Right cardiac atrium (tissue), 5 donors: ENCODE data around the gene TOMM7. TPM values are rescaled to one million over a fixed set of nuclear protein-coding genes. Genes with fewer than 3 reads are reported as not detected.
"Not testable (repeated sequence)": the region's sequence is repeated elsewhere in the genome, so short reads cannot be mapped to it uniquely, and the experiment has no call there.

Experiments
- ATAC-seq, 2 donors: fragments of 200-7000 bp; cut with Tn5 transposase; one replicate each; pipeline versions ENCODE4 v1.8.0 to v1.9.1; 2020; ENCODE audit warnings: moderate library complexity in 2 of 2, mild to moderate bottlenecking in 1 of 2
- DNase-seq, 3 donors: peaks; one replicate each; pipeline ENCODE4 v3.0.0-alpha.2; 2020
- H3K27ac ChIP-seq: one replicate; pipeline ENCODE4 v1.5.1; 2013; ENCODE audit warnings: mild to moderate bottlenecking, low read length, control low read depth, moderate library complexity
- H3K27me3 ChIP-seq: one replicate; pipeline ENCODE4 v1.6.1; 2013; ENCODE audit not compliant: control insufficient read depth, insufficient read depth
- H3K4me1 ChIP-seq: one replicate; pipeline ENCODE4 v1.6.1; 2013; ENCODE audit warnings: low read length; ENCODE audit not compliant: control insufficient read depth, insufficient read depth
- H3K4me3 ChIP-seq: one replicate; pipeline ENCODE4 v1.5.1; 2013; ENCODE audit warnings: low read length, control low read depth
- H3K9me3 ChIP-seq: one replicate; pipeline ENCODE4 v1.6.1; 2013; ENCODE audit warnings: low read length; ENCODE audit not compliant: control insufficient read depth
- WGBS: extraction: QIAGEN DNeasy Blood & Tissue Kit; methylation state at CpG from one replicate; pipeline ENCODE4 v1.1.7; 2013; 5-methylcytosine and 5-hydroxymethylcytosine counted together
- intact Hi-C, 4 donors: fragments of 100-400 bp; cut with DNase I; formaldehyde crosslinking; loops; one replicate each; pipeline versions ENCODE4 v1.11.0 to v1.14.0; 2022 to 2023
- polyA plus RNA-seq: library from polyadenylated mRNA; stranded (reverse); fragments of 200-250 nt; gene quantifications from one replicate; pipeline ENCODE4 v1.2.3, GENCODE V29; 2013
- total RNA-seq, 4 donors: library from RNA; stranded (reverse); fragmentation: NEBNext Ultra II Directional; extraction: Animal tissue kit (Norgen Biotek cat#: 25700); gene quantifications; one replicate each; pipeline ENCODE4 v1.2.1, GENCODE V29; 2021
- donor health status: healthy with polysubstance abuse.
- donor health status: DM: no; HTN: yes; CAD: no.
- donor health status: DM: no; HTN: no; CAD: no.
- donor health status: DM: no; HTN: yes; CAD: no; lungs with severe emphysema.
- donor health status: DM: yes; HTN: yes; CAD: no.

The TOMM7 gene
- total and polyA plus RNA-seq, 5 donors = 365 to 559 (median 454) TPM

GRCh38 chr7:22837308-22837707 is 14.7 kb upstream of the TOMM7 start:
- no peak overlapping the region for H3K27ac ChIP-seq
- H3K4me3 ChIP-seq = no peak overlapping the region
- intact Hi-C loops = no loop called here
- peaks cover under 1% of the 10 kb centered on the region for H3K4me1 ChIP-seq
- no peak for ATAC-seq
- 76% methylated on average over 6 of the region's 6 CpGs for whole genome bisulfite sequencing
- no peaks in the 10 kb centered on the region for H3K27me3 ChIP-seq
- no peaks in the 10 kb centered on the region for H3K9me3 ChIP-seq
- DNase-seq = no peak

- H3K4me1 ChIP-seq, H3K4me3 ChIP-seq, H3K27ac ChIP-seq, H3K9me3 ChIP-seq, DNase-seq, ATAC-seq, H3K27me3 ChIP-seq, intact Hi-C loops: not testable (repeated sequence)
- WGBS = 93% methylated on average over 2 of the region's 2 CpGs
Observed at GRCh38 chr7:22836506-22836905, 13.9 kb upstream of the TOMM7 start.

- no peak for ATAC-seq
- H3K27me3 ChIP-seq = no peaks in the 10 kb centered on the region
- H3K27ac ChIP-seq = peak overlapping the region; percentile 85
- 28% methylated on average over 3 of the region's 3 CpGs for WGBS
- DNase-seq = no peak
- intact Hi-C loops = no loop called here
- H3K4me3 ChIP-seq = no peak overlapping the region
- no peaks in the 10 kb centered on the region for H3K4me1 ChIP-seq
- no peaks in the 10 kb centered on the region for H3K9me3 ChIP-seq
Observed at GRCh38 chr7:22833957-22834356, 11.3 kb upstream of the TOMM7 start.

GRCh38 chr7:22833113-22833855 is 10.6 kb upstream of the TOMM7 start:
- intact Hi-C loops = no loop called here
- DNase-seq (no peak), ATAC-seq (peak in 1 of 2 donors; percentile 72)
- Histone ChIP-seq H3K4me3 (no peak overlapping the region), H3K27ac (peak overlapping the region; percentile 85), H3K27me3 (no peaks in the 10 kb centered on the region), H3K4me1 (no peaks in the 10 kb centered on the region), H3K9me3 (no peaks in the 10 kb centered on the region)
- WGBS = 40% methylated on average over 2 of the region's 2 CpGs

- Histone ChIP-seq H3K27me3 (no peaks in the 10 kb centered on the region), H3K4me1 (no peaks in the 10 kb centered on the region), H3K27ac (no peak overlapping the region), H3K4me3 (no peak overlapping the region), H3K9me3 (no peaks in the 10 kb centered on the region)
- ATAC-seq (no peak), DNase-seq (no peak)
- 90% methylated on average over 3 of the region's 3 CpGs for WGBS
- intact Hi-C loops = no loop called here
Observed at GRCh38 chr7:22832401-22832800, 9.8 kb upstream of the TOMM7 start.

GRCh38 chr7:22831602-22832305 is 9.1 kb upstream of the TOMM7 start:
- no peak overlapping the region for H3K4me3 ChIP-seq
- no peak for ATAC-seq
- no peaks in the 10 kb centered on the region for H3K9me3 ChIP-seq
- 76% methylated on average over 5 of the region's 5 CpGs for WGBS
- DNase-seq = no peak
- H3K27ac ChIP-seq = no peak overlapping the region
- intact Hi-C loops = no loop called here
- H3K27me3 ChIP-seq = no peaks in the 10 kb centered on the region
- no peaks in the 10 kb centered on the region for H3K4me1 ChIP-seq

GRCh38 chr7:22827563-22827962 is 4.9 kb upstream of the TOMM7 start:
- Histone ChIP-seq H3K27me3 (no peaks in the 10 kb centered on the region), H3K4me1 (no peaks in the 10 kb centered on the region), H3K27ac (no peak overlapping the region), H3K9me3 (no peaks in the 10 kb centered on the region), H3K4me3 (no peak overlapping the region)
- ATAC-seq (no peak), DNase-seq (no peak)
- intact Hi-C loops = no loop called here

GRCh38 chr7:22826593-22826992 is 3.9 kb upstream of the TOMM7 start:
- H3K27ac ChIP-seq = no peak overlapping the region
- no peak overlapping the region for H3K4me3 ChIP-seq
- no peak for ATAC-seq
- no peak for DNase-seq
- intact Hi-C loops = no loop called here
- WGBS = 74% methylated on average over 2 of the region's 2 CpGs
- H3K27me3 ChIP-seq = no peaks in the 10 kb centered on the region
- no peaks in the 10 kb centered on the region for H3K4me1 ChIP-seq
- H3K9me3 ChIP-seq = no peaks in the 10 kb centered on the region

GRCh38 chr7:22824760-22825159 is 2.1 kb upstream of the TOMM7 start:
- ATAC-seq = no peak
- Histone ChIP-seq H3K4me3 (no peak overlapping the region), H3K4me1 (peaks cover 4% of the 10 kb centered on the region), H3K27ac (no peak overlapping the region), H3K9me3 (no peaks in the 10 kb centered on the region), H3K27me3 (no peaks in the 10 kb centered on the region)
- intact Hi-C loops = no loop called here
- no peak for DNase-seq
- 89% methylated on average over 2 of the region's 2 CpGs for WGBS

- no peak for ATAC-seq
- Histone ChIP-seq H3K4me3 (peak overlapping the region; percentile 87), H3K4me1 (peaks cover 4% of the 10 kb centered on the region), H3K27me3 (no peaks in the 10 kb centered on the region), H3K27ac (no peak overlapping the region), H3K9me3 (no peaks in the 10 kb centered on the region)
- intact Hi-C loops = no loop called here
- WGBS = 42% methylated on average over 3 of the region's 3 CpGs
- no peak for DNase-seq
Observed at GRCh38 chr7:22823142-22823497, 471 bp upstream of the TOMM7 start.

GRCh38 chr7:22821702-22822485 is 755 bp downstream of the TOMM7 start:
- intact Hi-C loops = no loop called here
- 8% methylated on average over 18 of the region's 18 CpGs for WGBS
- Histone ChIP-seq H3K9me3 (no peaks in the 10 kb centered on the region), H3K27me3 (no peaks in the 10 kb centered on the region), H3K27ac (peak overlapping the region; percentile 76), H3K4me1 (peaks cover 4% of the 10 kb centered on the region), H3K4me3 (peak overlapping the region; percentile 87)
- ATAC-seq (peak; percentile 63 to 64), DNase-seq (peak in 1 of 3 donors; percentile 52)
